GM12878 (cell line): ENCODE measurements around the gene BCL2L13. TPM values are rescaled to one million over a fixed set of nuclear protein-coding genes. Genes with fewer than 3 reads are reported as not detected.

Source experiments
- ASH2L ChIP-seq: fragments of 300-600, 200-600 bp; sonication (generic); IDR thresholded peaks from 2 replicates; pipeline ENCODE4 v1.6.1; 2017; ENCODE audit warnings: low read depth, mild to moderate bottlenecking, borderline replicate concordance
- CBX5 ChIP-seq: sonication (generic); IDR thresholded peaks from 2 replicates; pipeline ENCODE4 v1.6.1; 2016; ENCODE audit warnings: low read depth, moderate library complexity, mild to moderate bottlenecking, inconsistent platforms
- CEBPB ChIP-seq, 2 experiments: fragments of 150-350 bp in 1 of 2; IDR thresholded peaks; 2 replicates each; pipeline ENCODE4 v1.6.1; 2012 to 2014; ENCODE audit warnings: low read depth in 2 of 2, low read length in 2 of 2, borderline replicate concordance in 1 of 2, inconsistent platforms in 1 of 2
- CHD1 ChIP-seq: IDR thresholded peaks from 2 replicates; pipeline ENCODE4 v1.6.1; 2012; ENCODE audit warnings: low read depth, low read length, improper control_type of control experiment
- EGR1 ChIP-seq, 2 experiments: IDR thresholded peaks; 1 replicate in 1 of 2; 2 replicates in 1 of 2; pipeline ENCODE4 v1.6.1; 2011 to 2012; ENCODE audit warnings: low read depth in 2 of 2, low read length in 2 of 2, borderline replicate concordance in 1 of 2, mild to moderate bottlenecking in 1 of 2, moderate library complexity in 1 of 2
- ETV6 ChIP-seq, 2 experiments: fragments of 450-650 bp in 1 of 2; IDR thresholded peaks in 1 of 2; conservative IDR thresholded peaks in 1 of 2; 2 replicates each; pipeline ENCODE4 v1.6.1; 2014; ENCODE audit warnings: antibody characterized with exemption in 1 of 2, borderline replicate concordance in 1 of 2, low read depth in 1 of 2, mild to moderate bottlenecking in 1 of 2, moderate library complexity in 1 of 2
- HDGF ChIP-seq: fragments of 450-650 bp; IDR thresholded peaks from 2 replicates; pipeline ENCODE4 v1.6.1; 2016; ENCODE audit warnings: antibody characterized with exemption
- JUNB ChIP-seq: IDR thresholded peaks from 2 replicates; pipeline ENCODE4 v1.6.1; 2016; ENCODE audit warnings: antibody characterized with exemption, mild to moderate bottlenecking
- MEF2B ChIP-seq: fragments of 450-650 bp; IDR thresholded peaks from 2 replicates; pipeline ENCODE4 v1.6.1; 2018; ENCODE audit warnings: mild to moderate bottlenecking, moderate library complexity; ENCODE audit not compliant: partially characterized antibody, poor library complexity, severe bottlenecking
- MXI1 ChIP-seq: fragments of 150-350 bp; IDR thresholded peaks from 2 replicates; pipeline ENCODE4 v1.6.1; 2011; ENCODE audit warnings: low read depth, mild to moderate bottlenecking, inconsistent platforms, low read length, improper control_type of control experiment
- NFYB ChIP-seq: IDR thresholded peaks from 2 replicates; pipeline ENCODE4 v1.6.1; 2011; ENCODE audit warnings: low read depth, mild to moderate bottlenecking, low read length, improper control_type of control experiment, moderate library complexity; ENCODE audit not compliant: insufficient read depth
- NR2C1 ChIP-seq: fragments of 450-650 bp; IDR thresholded peaks from 2 replicates; pipeline ENCODE4 v1.6.1; 2017; ENCODE audit warnings: antibody characterized with exemption, mild to moderate bottlenecking, moderate library complexity
- NR2F1 ChIP-seq: fragments of 450-650 bp; conservative IDR thresholded peaks from 2 replicates; pipeline ENCODE4 v1.6.1; 2017; ENCODE audit warnings: mild to moderate bottlenecking
- NRF1 ChIP-seq: conservative IDR thresholded peaks from 2 replicates; pipeline ENCODE4 v1.6.1; 2011; ENCODE audit warnings: mild to moderate bottlenecking, low read depth, low read length, improper control_type of control experiment
- SIN3A ChIP-seq: IDR thresholded peaks from 2 replicates; pipeline ENCODE4 v1.6.1; 2012; ENCODE audit warnings: low read depth, low read length, improper control_type of control experiment
- SREBF2 ChIP-seq: IDR thresholded peaks from 2 replicates; pipeline ENCODE4 v1.6.1; 2012; ENCODE audit warnings: mild to moderate bottlenecking, low read length
- SRF ChIP-seq, 2 experiments: IDR thresholded peaks; 2 replicates each; pipeline ENCODE4 v1.6.1; 2011; ENCODE audit warnings: low read depth in 2 of 2, low read length in 2 of 2, mild to moderate bottlenecking in 1 of 2, moderate library complexity in 1 of 2
- ZNF622 ChIP-seq: fragments of 450-650 bp; IDR thresholded peaks from 2 replicates; pipeline ENCODE4 v1.6.1; 2017; ENCODE audit warnings: mild to moderate bottlenecking, inconsistent platforms
- ZSCAN29 ChIP-seq: fragments of 450-650 bp; IDR thresholded peaks from 2 replicates; pipeline ENCODE4 v1.6.1; 2017; ENCODE audit warnings: mild to moderate bottlenecking, moderate library complexity
- polyA plus RNA-seq, 11 experiments: library from polyadenylated mRNA; depleted of rRNA in 4 of 11; unstranded in 6 of 11; stranded (reverse) in 5 of 11; fragments of >200 nt; fragmentation: Nextera tagmentation in 4 of 11; fragmentation: Illumina TruSeq in 1 of 11; extraction: Ambion mirVana in 4 of 11; extraction: Trizol in 1 of 11; gene quantifications; 1 replicate in 1 of 11; 2 replicates in 10 of 11; pipeline versions ENCODE4 v1.2.1 to v1.2.3, GENCODE V29; 2011 to 2016; ENCODE audit warnings: inconsistent platforms in 2 of 11, missing spikeins in 2 of 11, low read depth in 1 of 11
- total RNA-seq, 4 experiments: library from RNA; depleted of rRNA in 3 of 4; stranded (reverse); fragments of >200 nt in 3 of 4; fragmentation: Illumina TruSeq in 1 of 4; extraction: Trizol in 1 of 4; gene quantifications; 2 replicates each; pipeline versions ENCODE4 v1.2.1 to v1.2.3, GENCODE V29; 2013 to 2021
- TF ChIP-seq, protein P1 (sequence below): IDR thresholded peaks from 2 replicates; pipeline ENCODE4 v1.6.1; 2011; ENCODE audit warnings: borderline replicate concordance, low read depth, mild to moderate bottlenecking, moderate library complexity, mixed read lengths, low read length; ENCODE audit not compliant: insufficient read depth; ENCODE audit errors: extremely low read length
- TF ChIP-seq, protein P2 (sequence below): fragments of 450-650 bp; IDR thresholded peaks from 2 replicates; pipeline ENCODE4 v1.6.1; 2018; ENCODE audit warnings: borderline replicate concordance, mild to moderate bottlenecking; ENCODE audit not compliant: partially characterized antibody
- TF ChIP-seq, protein P3 (sequence below), 3 experiments: IDR thresholded peaks in 2 of 3; conservative IDR thresholded peaks in 1 of 3; 2 replicates each; pipeline ENCODE4 v1.5.1; 2011; ENCODE audit warnings: low read depth in 3 of 3, low read length in 3 of 3, mild to moderate bottlenecking in 3 of 3, control low read depth in 2 of 3, moderate library complexity in 2 of 3, inconsistent platforms in 1 of 3, mixed read lengths in 1 of 3; ENCODE audit not compliant: control insufficient read depth in 2 of 3, insufficient read depth in 1 of 3; ENCODE audit errors: extremely low read depth in 1 of 3

The BCL2L13 gene
- total and polyA plus RNA-seq, 10 of the 15 experiments (the other 5 are each of a cell fraction or from before 2014, with no cell fraction given): 18.6 to 30.6 (median 28.2) TPM

DNA sequence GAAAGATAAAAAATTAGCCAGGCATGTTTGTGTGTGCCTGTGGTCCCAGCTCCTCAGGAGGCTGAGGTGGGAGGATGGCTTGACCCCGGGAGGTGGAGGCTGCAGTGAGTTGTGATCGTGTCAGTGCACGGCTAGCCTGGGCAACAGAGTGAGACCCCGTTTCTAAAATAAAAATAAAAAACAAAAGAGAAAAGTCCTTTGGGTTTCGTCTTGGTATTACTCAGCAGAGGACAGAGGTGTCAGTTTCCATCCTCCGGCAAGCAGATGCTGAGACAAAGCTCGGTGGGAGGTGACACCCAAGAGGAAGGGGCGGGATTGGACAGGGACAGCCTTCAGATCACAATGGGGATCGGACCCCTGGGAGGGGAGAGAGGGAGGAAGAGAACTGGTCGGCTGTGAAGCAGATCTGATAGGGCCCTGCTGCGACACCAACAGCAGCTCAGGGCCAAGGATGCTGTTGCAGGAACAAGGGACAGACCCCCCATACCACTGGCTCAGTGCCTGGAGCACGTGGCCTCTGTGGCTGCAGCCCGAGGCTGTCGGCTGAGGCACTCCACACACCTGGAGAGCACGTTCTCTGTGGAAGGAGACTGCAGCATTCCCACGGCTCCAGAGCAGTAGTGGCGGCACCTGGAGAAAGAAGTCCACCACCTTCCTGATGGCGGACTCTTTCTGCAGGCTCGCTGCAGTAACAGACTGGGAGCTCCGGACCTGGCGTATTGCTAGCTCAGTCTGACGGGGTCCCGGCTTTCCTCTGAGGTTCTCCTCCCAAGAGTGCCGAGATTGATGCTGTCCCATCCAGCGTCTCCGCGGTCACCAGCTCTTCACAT lies 140.9 kb downstream of the BCL2L13 start (continued):
- TF ChIP-seq ETV6 (conservative IDR thresholded peaks at IDR 0.05 in 1 of 2, IDR thresholded peaks at IDR 0.05 in 1 of 2; ENCODE audit: borderline replicate concordance in 1 of 2, low read depth in 1 of 2): peak in 1 of 2 experiments; percentile 76; a peak in 2 of 4 replicates
- TF ChIP-seq MEF2B: peak; percentile 64
- no peak for TF ChIP-seq NR2C1
- TF ChIP-seq JUNB: peak; percentile 83
- no peak for TF ChIP-seq ASH2L
- TF ChIP-seq ZNF622: no peak
- TF ChIP-seq SRF (IDR thresholded peaks at IDR 0.05; ENCODE audit: low read depth in 2 of 2, low read length in 2 of 2): no peak
- 0 out of 2 replicates have a peak, but pooled peaks have one; percentile 63 for TF ChIP-seq CBX5
- TF ChIP-seq NRF1: no peak
- TF ChIP-seq, protein P1, sequence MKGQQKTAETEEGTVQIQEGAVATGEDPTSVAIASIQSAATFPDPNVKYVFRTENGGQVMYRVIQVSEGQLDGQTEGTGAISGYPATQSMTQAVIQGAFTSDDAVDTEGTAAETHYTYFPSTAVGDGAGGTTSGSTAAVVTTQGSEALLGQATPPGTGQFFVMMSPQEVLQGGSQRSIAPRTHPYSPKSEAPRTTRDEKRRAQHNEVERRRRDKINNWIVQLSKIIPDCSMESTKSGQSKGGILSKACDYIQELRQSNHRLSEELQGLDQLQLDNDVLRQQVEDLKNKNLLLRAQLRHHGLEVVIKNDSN: peak; percentile 79
- TF ChIP-seq ZSCAN29: no peak
- TF ChIP-seq NR2F1: peak; percentile 78
- TF ChIP-seq, protein P2, sequence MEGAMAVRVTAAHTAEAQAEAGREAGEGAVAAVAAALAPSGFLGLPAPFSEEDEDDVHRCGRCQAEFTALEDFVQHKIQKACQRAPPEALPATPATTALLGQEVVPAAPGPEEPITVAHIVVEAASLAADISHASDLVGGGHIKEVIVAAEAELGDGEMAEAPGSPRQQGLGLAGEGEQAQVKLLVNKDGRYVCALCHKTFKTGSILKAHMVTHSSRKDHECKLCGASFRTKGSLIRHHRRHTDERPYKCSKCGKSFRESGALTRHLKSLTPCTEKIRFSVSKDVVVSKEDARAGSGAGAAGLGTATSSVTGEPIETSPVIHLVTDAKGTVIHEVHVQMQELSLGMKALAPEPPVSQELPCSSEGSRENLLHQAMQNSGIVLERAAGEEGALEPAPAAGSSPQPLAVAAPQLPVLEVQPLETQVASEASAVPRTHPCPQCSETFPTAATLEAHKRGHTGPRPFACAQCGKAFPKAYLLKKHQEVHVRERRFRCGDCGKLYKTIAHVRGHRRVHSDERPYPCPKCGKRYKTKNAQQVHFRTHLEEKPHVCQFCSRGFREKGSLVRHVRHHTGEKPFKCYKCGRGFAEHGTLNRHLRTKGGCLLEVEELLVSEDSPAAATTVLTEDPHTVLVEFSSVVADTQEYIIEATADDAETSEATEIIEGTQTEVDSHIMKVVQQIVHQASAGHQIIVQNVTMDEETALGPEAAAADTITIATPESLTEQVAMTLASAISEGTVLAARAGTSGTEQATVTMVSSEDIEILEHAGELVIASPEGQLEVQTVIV: no peak
- TF ChIP-seq SREBF2: no peak
- TF ChIP-seq CEBPB (IDR thresholded peaks at IDR 0.05; ENCODE audit: borderline replicate concordance in 1 of 2, low read depth in 2 of 2, low read length in 2 of 2): no peak
- no peak for TF ChIP-seq SIN3A
- TF ChIP-seq HDGF: peak; percentile 91
- TF ChIP-seq MXI1: no peak; the same call in 1 of the 2 replicates
- no peak for TF ChIP-seq NFYB
- TF ChIP-seq EGR1 (IDR thresholded peaks at IDR 0.05; ENCODE audit: borderline replicate concordance in 1 of 2, low read depth in 2 of 2, low read length in 2 of 2): peak in 1 of 2 experiments; percentile 56; a peak in 1 of 3 replicates
- TF ChIP-seq CHD1: no peak
- TF ChIP-seq, protein P3, sequence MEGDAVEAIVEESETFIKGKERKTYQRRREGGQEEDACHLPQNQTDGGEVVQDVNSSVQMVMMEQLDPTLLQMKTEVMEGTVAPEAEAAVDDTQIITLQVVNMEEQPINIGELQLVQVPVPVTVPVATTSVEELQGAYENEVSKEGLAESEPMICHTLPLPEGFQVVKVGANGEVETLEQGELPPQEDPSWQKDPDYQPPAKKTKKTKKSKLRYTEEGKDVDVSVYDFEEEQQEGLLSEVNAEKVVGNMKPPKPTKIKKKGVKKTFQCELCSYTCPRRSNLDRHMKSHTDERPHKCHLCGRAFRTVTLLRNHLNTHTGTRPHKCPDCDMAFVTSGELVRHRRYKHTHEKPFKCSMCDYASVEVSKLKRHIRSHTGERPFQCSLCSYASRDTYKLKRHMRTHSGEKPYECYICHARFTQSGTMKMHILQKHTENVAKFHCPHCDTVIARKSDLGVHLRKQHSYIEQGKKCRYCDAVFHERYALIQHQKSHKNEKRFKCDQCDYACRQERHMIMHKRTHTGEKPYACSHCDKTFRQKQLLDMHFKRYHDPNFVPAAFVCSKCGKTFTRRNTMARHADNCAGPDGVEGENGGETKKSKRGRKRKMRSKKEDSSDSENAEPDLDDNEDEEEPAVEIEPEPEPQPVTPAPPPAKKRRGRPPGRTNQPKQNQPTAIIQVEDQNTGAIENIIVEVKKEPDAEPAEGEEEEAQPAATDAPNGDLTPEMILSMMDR (IDR thresholded peaks at IDR 0.05 in 2 of 3, conservative IDR thresholded peaks at IDR 0.05 in 1 of 3; ENCODE audit: control insufficient read depth in 2 of 3, extremely low read depth in 1 of 3, insufficient read depth in 1 of 3, low read depth in 3 of 3, low read length in 3 of 3): no peak
